HepG2 (cell line): Measurements from ENCODE around the gene SPN. TPM values are rescaled to one million over a fixed set of nuclear protein-coding genes. Genes with fewer than 3 reads are reported as not detected.
A peak's percentile ranks its signal among the peaks of the same experiment; 100 is the strongest.

ENCODE experiments used
- ELF1 ChIP-seq: sonication (generic); formaldehyde crosslinking; IDR thresholded peaks from 2 replicates; pipeline ENCODE4 v1.4.0; 2020; ENCODE audit warnings: missing genetic modification reagents
- ELF3 ChIP-seq: IDR thresholded peaks from 2 replicates; pipeline ENCODE4 v1.6.1; 2016; ENCODE audit warnings: missing genetic modification reagents, missing compliant biosample characterization
- FOSL2 ChIP-seq: sonication (generic); formaldehyde crosslinking; IDR thresholded peaks from 2 replicates; pipeline ENCODE4 v1.4.0; 2020; ENCODE audit warnings: missing genetic modification reagents
- FOXA3 ChIP-seq: IDR thresholded peaks from 2 replicates; pipeline ENCODE4 v1.6.1; 2016; ENCODE audit warnings: missing genetic modification reagents, missing compliant biosample characterization
- GABPA ChIP-seq, 2 experiments: IDR thresholded peaks; 2 replicates each; pipeline ENCODE4 v1.6.1; 2011 to 2016; ENCODE audit warnings: low read depth in 2 of 2, low read length in 1 of 2, missing biosample characterization in 1 of 2, missing genetic modification characterization in 1 of 2
- GATAD1 ChIP-seq: IDR thresholded peaks from 2 replicates; pipeline ENCODE4 v1.6.1; 2016; ENCODE audit warnings: missing genetic modification reagents, missing compliant biosample characterization
- HDAC2 ChIP-seq: sonication (generic); formaldehyde crosslinking; IDR thresholded peaks from 2 replicates; pipeline ENCODE4 v1.4.0; 2020; ENCODE audit warnings: missing genetic modification reagents
- HOXD1 ChIP-seq: sonication (generic); formaldehyde crosslinking; IDR thresholded peaks from 2 replicates; pipeline ENCODE4 v1.5.0; 2020; ENCODE audit warnings: missing genetic modification reagents
- KDM2A ChIP-seq: sonication (generic); formaldehyde crosslinking; IDR thresholded peaks from 2 replicates; pipeline ENCODE4 v1.4.0; 2020; ENCODE audit warnings: low read depth, missing genetic modification reagents, borderline replicate concordance
- LRRFIP1 ChIP-seq: sonication (generic); formaldehyde crosslinking; conservative IDR thresholded peaks from 2 replicates; pipeline ENCODE4 v1.4.0; 2020; ENCODE audit warnings: missing genetic modification reagents
- RXRB ChIP-seq: IDR thresholded peaks from 2 replicates; pipeline ENCODE4 v1.6.1; 2016; ENCODE audit warnings: borderline replicate concordance, missing genetic modification reagents, missing compliant biosample characterization
- SIN3B ChIP-seq: fragments of 150-350 bp; IDR thresholded peaks from 2 replicates; pipeline ENCODE4 v1.6.1; 2014; ENCODE audit warnings: low read length
- SMC3 ChIP-seq: IDR thresholded peaks from 2 replicates; pipeline ENCODE4 v1.6.1; 2011; ENCODE audit warnings: low read length, improper control_type of control experiment
- SUZ12 ChIP-seq: fragments of 150-350 bp; IDR thresholded peaks from 2 replicates; pipeline ENCODE4 v1.6.1; 2014; ENCODE audit warnings: low read depth, low read length
- YY1 ChIP-seq: IDR thresholded peaks from 2 replicates; pipeline ENCODE4 v1.6.1; 2011; ENCODE audit warnings: low read length, low read depth, moderate library complexity, mild to moderate bottlenecking; ENCODE audit not compliant: insufficient read depth, insufficient replicate concordance
- ZNF281 ChIP-seq: sonication (generic); formaldehyde crosslinking; IDR thresholded peaks from 2 replicates; pipeline ENCODE4 v1.4.0; 2020; ENCODE audit warnings: missing genetic modification reagents, borderline replicate concordance
- ZSCAN29 ChIP-seq: sonication (generic); formaldehyde crosslinking; conservative IDR thresholded peaks from 2 replicates; pipeline ENCODE4 v1.4.0; 2020; ENCODE audit warnings: mild to moderate bottlenecking, missing genetic modification reagents
- polyA plus RNA-seq, 8 experiments: library from polyadenylated mRNA; depleted of rRNA in 3 of 8; stranded (reverse) in 7 of 8; unstranded in 1 of 8; fragments of >200 nt; fragmentation: Illumina TruSeq in 4 of 8; extraction: Trizol in 4 of 8; gene quantifications; 2 replicates each; pipeline versions ENCODE4 v1.2.1 to v1.2.3, GENCODE V29; 2011 to 2016; ENCODE audit warnings: low read depth in 4 of 8, missing spikeins in 1 of 8, mixed read lengths in 1 of 8; ENCODE audit not compliant: insufficient read depth in 1 of 8
- total RNA-seq, 5 experiments: library from RNA; depleted of rRNA; stranded (reverse); fragments of >200 nt; fragmentation: Illumina TruSeq; extraction: Trizol; gene quantifications; 2 replicates each; pipeline ENCODE4 v1.2.3, GENCODE V29; 2016; ENCODE audit warnings: low read depth in 1 of 5
- TF ChIP-seq, protein P1 (sequence below), 2 experiments: sonication (generic) in 1 of 2; formaldehyde crosslinking in 1 of 2; IDR thresholded peaks; 2 replicates each; pipeline versions ENCODE4 v1.4.0 to v1.6.1; 2018 to 2020; ENCODE audit warnings: missing genetic modification reagents in 2 of 2, borderline replicate concordance in 1 of 2, low read depth in 1 of 2, mild to moderate bottlenecking in 1 of 2, missing biosample characterization in 1 of 2
- TF ChIP-seq, protein P2 (sequence below): sonication (generic); formaldehyde crosslinking; IDR thresholded peaks from 2 replicates; pipeline ENCODE4 v1.4.0; 2020; ENCODE audit warnings: missing genetic modification reagents, borderline replicate concordance

The SPN gene
- total and polyA plus RNA-seq, 2 of the 13 experiments (the other 11 are each of a cell fraction or from before 2014, with no cell fraction given), result 0.22 to 1.6 TPM

GRCh38 chr16:29700253-29700987, 37.4 kb downstream of the SPN start (continued):
- TF ChIP-seq, protein P1, sequence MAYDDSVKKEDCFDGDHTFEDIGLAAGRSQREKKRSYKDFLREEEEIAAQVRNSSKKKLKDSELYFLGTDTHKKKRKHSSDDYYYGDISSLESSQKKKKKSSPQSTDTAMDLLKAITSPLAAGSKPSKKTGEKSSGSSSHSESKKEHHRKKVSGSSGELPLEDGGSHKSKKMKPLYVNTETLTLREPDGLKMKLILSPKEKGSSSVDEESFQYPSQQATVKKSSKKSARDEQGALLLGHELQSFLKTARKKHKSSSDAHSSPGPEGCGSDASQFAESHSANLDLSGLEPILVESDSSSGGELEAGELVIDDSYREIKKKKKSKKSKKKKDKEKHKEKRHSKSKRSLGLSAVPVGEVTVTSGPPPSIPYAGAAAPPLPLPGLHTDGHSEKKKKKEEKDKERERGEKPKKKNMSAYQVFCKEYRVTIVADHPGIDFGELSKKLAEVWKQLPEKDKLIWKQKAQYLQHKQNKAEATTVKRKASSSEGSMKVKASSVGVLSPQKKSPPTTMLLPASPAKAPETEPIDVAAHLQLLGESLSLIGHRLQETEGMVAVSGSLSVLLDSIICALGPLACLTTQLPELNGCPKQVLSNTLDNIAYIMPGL (CRISPR knock-in tag; IDR thresholded peaks at IDR 0.05; ENCODE audit: borderline replicate concordance in 1 of 2, low read depth in 1 of 2), result peak in 1 of 2 experiments; percentile 31; a peak in 2 of 4 replicates
- 0 out of 2 replicates have a peak, but pooled peaks have one; percentile 42 for TF ChIP-seq SIN3B
- TF ChIP-seq KDM2A (CRISPR knock-in tag), result peak; percentile 87
- 0 out of 2 replicates have a peak, but pooled peaks have one; percentile 21 for TF ChIP-seq RXRB
- TF ChIP-seq, protein P2, sequence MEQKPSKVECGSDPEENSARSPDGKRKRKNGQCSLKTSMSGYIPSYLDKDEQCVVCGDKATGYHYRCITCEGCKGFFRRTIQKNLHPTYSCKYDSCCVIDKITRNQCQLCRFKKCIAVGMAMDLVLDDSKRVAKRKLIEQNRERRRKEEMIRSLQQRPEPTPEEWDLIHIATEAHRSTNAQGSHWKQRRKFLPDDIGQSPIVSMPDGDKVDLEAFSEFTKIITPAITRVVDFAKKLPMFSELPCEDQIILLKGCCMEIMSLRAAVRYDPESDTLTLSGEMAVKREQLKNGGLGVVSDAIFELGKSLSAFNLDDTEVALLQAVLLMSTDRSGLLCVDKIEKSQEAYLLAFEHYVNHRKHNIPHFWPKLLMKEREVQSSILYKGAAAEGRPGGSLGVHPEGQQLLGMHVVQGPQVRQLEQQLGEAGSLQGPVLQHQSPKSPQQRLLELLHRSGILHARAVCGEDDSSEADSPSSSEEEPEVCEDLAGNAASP (CRISPR knock-in tag), result 0 out of 2 replicates have a peak, but pooled peaks have one; percentile 25
- no peak for TF ChIP-seq ELF1 (CRISPR knock-in tag)
- peak; percentile 77 for TF ChIP-seq ELF3 (CRISPR knock-in tag)
- 0 out of 2 replicates have a peak, but pooled peaks have one; percentile 27 for TF ChIP-seq ZSCAN29 (CRISPR knock-in tag)
- TF ChIP-seq GABPA (IDR thresholded peaks at IDR 0.05; ENCODE audit: low read depth, low read length), result no peak
- TF ChIP-seq GABPA (CRISPR knock-in tag; IDR thresholded peaks at IDR 0.05; ENCODE audit: low read depth), result 0 out of 2 replicates have a peak, but pooled peaks have one; percentile 12
- no peak for TF ChIP-seq SUZ12
- TF ChIP-seq SMC3, result peak; percentile 95
- peak; percentile 46 for TF ChIP-seq YY1
- TF ChIP-seq FOSL2 (CRISPR knock-in tag), result peak; percentile 45; the same call in 1 of the 2 replicates
- 0 out of 2 replicates have a peak, but pooled peaks have one; percentile 15 for TF ChIP-seq HOXD1
- no peak for TF ChIP-seq LRRFIP1 (CRISPR knock-in tag)
- 0 out of 2 replicates have a peak, but pooled peaks have one; percentile 24 for TF ChIP-seq GATAD1 (CRISPR knock-in tag)
- no peak; the same call in 1 of the 2 replicates for TF ChIP-seq ZNF281 (CRISPR knock-in tag)
- 0 out of 2 replicates have a peak, but pooled peaks have one; percentile 19 for TF ChIP-seq HDAC2
- TF ChIP-seq FOXA3, result 0 out of 2 replicates have a peak, but pooled peaks have one; percentile 9
